Measurements from ENCODE around the gene PAQR4. TPM values are rescaled to one million over a fixed set of nuclear protein-coding genes. Genes with fewer than 3 reads are reported as not detected.

The PAQR4 gene
- total and polyA plus RNA-seq, 10 of the 15 experiments (the other 5 are each of a cell fraction or from before 2014, with no cell fraction given): 0.39 to 31.8 (median 13.5) TPM

DNA sequence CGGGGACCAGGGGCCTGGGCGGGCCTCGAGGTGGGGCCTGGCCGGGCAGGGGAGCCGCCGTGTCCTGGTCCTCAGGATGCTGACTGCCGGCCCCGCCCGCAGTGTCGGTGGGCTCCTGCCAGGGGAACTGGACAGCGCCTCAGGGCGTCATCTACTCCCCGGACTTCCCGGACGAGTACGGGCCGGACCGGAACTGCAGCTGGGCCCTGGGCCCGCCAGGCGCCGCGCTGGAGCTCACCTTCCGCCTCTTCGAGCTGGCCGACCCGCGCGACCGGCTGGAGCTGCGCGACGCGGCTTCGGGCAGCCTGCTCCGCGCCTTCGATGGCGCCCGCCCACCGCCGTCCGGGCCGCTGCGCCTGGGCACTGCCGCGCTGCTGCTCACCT lies 2.3 kb upstream of the PAQR4 start:
- no peaks in the 10 kb centered on the region for H3K9me3 ChIP-seq (replicated peaks; ENCODE audit: control insufficient read depth, insufficient read depth, low read length)
- ChIA-PET RAD21 (ENCODE audit: unreplicated experiment) (no interaction called here), CTCF (no interaction called here), POLR2A (no interaction called here), SMC1A (ENCODE audit: uncharacterized antibody, unreplicated experiment) (no interaction called here)
- ATAC-seq (no peak), DNase-seq (ENCODE audit: low read depth, low spot score) (no peak), FAIRE-seq (no peak)
- WGBS (ENCODE audit: insufficient coverage, insufficient replicate concordance, low lambda C conversion rate, missing lambda C conversion rate): 6% methylated on average over 28 of the region's 46 CpGs
- in situ Hi-C loops (cut with MboI): no loop called here
- H2AFZ ChIP-seq (ENCODE audit: control insufficient read depth, low read depth, low read length): no peak overlapping the region
- no peaks in the 10 kb centered on the region for H3K27me3 ChIP-seq (replicated peaks in 1 of 2; ENCODE audit: control insufficient read depth in 2 of 2, insufficient read depth in 2 of 2, low read length in 1 of 2)
- TF ChIP-seq IKZF2 (IDR thresholded peaks at IDR 0.05) (no peak), SKIL (IDR thresholded peaks at IDR 0.05; ENCODE audit: low read depth, poor library complexity, severe bottlenecking) (no peak), CHD2 (IDR thresholded peaks at IDR 0.05; ENCODE audit: borderline replicate concordance, low read depth, low read length) (no peak), SMC3 (IDR thresholded peaks at IDR 0.05; ENCODE audit: borderline replicate concordance, low read length) (no peak), GATAD2B (conservative IDR thresholded peaks at IDR 0.05; ENCODE audit: low read depth) (no peak), ZNF274 (IDR thresholded peaks at IDR 0.05; ENCODE audit: insufficient read depth, insufficient read length) (no peak), ATF7 (IDR thresholded peaks at IDR 0.05; ENCODE audit: low read depth) (no peak)
- no peak overlapping the region for H3K27ac ChIP-seq (ENCODE audit: control insufficient read depth, insufficient read depth)
- 0 out of 2 replicates have a peak overlapping the region, but pooled peaks have one; percentile 17 for H3K4me2 ChIP-seq (ENCODE audit: control insufficient read depth, insufficient read depth)
- no peak overlapping the region for H3K4me3 ChIP-seq
- H3K79me2 ChIP-seq (ENCODE audit: control insufficient read depth, insufficient read depth, low read length): peaks cover 16% of the 10 kb centered on the region
- no TSS peak for BruUV-seq (replicated peaks)
- H3K36me3 ChIP-seq (ENCODE audit: control insufficient read depth in 2 of 2, insufficient read depth in 2 of 2, low read length in 1 of 2): peaks cover 0 to 3% of the 10 kb centered on the region in 2 experiments; a peak in 2 of 4 replicates
- H4K20me1 ChIP-seq (ENCODE audit: control insufficient read depth, insufficient read depth): no peaks in the 10 kb centered on the region
- peaks cover 41% of the 10 kb centered on the region for H3K4me1 ChIP-seq (ENCODE audit: control insufficient read depth, insufficient read depth, low read length)
- H3K9ac ChIP-seq (ENCODE audit: control insufficient read depth, insufficient read depth, low read length): no peak overlapping the region
- intact Hi-C loops (cut with micrococcal nuclease; ENCODE audit: unreplicated experiment): no loop called here
